Measurements from ENCODE around the gene P2RY13. TPM values are rescaled to one million over a fixed set of nuclear protein-coding genes. Genes with fewer than 3 reads are reported as not detected.
A peak's percentile ranks its signal among the peaks of the same experiment; 100 is the strongest.

P2RY13 gene
- total and polyA plus RNA-seq, 2 donors (not counting 1 experiment from before 2014, with no cell fraction given): 0.92 to 1.0 TPM

DNA sequence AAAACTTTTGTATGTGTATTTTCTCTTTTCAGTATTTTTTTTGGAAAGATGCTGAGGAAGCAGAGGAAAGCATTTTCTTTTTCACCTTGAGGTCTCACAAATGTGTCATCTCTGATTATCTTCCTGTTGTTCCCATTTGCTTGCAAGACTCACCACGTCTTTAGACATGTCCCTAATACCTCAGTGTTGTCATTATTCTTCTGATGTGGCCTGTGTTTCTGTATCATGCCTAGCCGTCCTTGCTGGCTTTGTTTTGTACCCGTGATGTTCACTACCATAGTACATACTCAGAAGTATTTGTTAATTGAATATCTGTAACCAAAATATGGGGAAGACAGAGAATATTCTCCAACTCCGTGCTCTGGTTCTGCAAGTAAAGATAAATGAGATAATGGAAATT is 46.0 kb downstream of the P2RY13 start:
- no CpG with 5 or more reads among the region's 4 CpGs for WGBS (ENCODE audit: insufficient coverage)
- ChIA-PET CTCF (interaction anchor here (1.1 to 9.6 kb wide), 9 partner anchors 26 to 130 kb away, joined by 5 to 460 read pairs (median 21); no protein-coding TSS in a partner anchor), POLR2A (no interaction called here)
- H3K27me3 Mint-ChIP-seq: no peaks in the 10 kb centered on the region
- Histone ChIP-seq H3K4me3 (ENCODE audit: control extremely low read depth in 1 of 5, extremely low read depth in 1 of 5, insufficient read depth in 1 of 5, low read depth in 2 of 5, low read length in 4 of 5) (no peak overlapping the region), H3K9ac (ENCODE audit: low read length) (no peak overlapping the region), H4K20me1 (ENCODE audit: control insufficient read depth, insufficient read depth, low read length, poor library complexity, severe bottlenecking) (no peaks in the 10 kb centered on the region), H3K36me3 (replicated peaks in 1 of 2; ENCODE audit: control extremely low read depth in 1 of 2, control insufficient read depth in 1 of 2, extremely low read depth in 1 of 2, insufficient read depth in 2 of 2, low read length in 1 of 2) (no peaks in the 10 kb centered on the region), H2AFZ (ENCODE audit: insufficient read depth, low read depth, low read length, poor library complexity, severe bottlenecking) (no peak overlapping the region), H3K4me2 (replicated peaks; ENCODE audit: low read depth, low read length, poor library complexity, severe bottlenecking) (no peak overlapping the region), H3K4me1 (ENCODE audit: control insufficient read depth in 2 of 2, insufficient read depth in 2 of 2, low read length in 2 of 2) (peaks cover 25 to 26% of the 10 kb centered on the region in 2 donors), H3K79me2 (ENCODE audit: control insufficient read depth, insufficient read depth, low read length) (peaks cover 23% of the 10 kb centered on the region), H3K27ac (ENCODE audit: low read length in 2 of 2) (no peak overlapping the region), H3K27me3 (replicated peaks in 1 of 4; ENCODE audit: control extremely low read depth in 1 of 4, control insufficient read depth in 3 of 4, insufficient read depth in 4 of 4, low read length in 3 of 4) (no peaks in the 10 kb centered on the region), H3K9me3 (ENCODE audit: control extremely low read depth in 1 of 3, control insufficient read depth in 2 of 3, insufficient read depth in 1 of 3, low read length in 2 of 3) (no peaks in the 10 kb centered on the region)
- DNase-seq (no peak), ATAC-seq (ENCODE audit: low read depth) (no peak)
- H3K4me1 Mint-ChIP-seq: peaks cover 24% of the 10 kb centered on the region
- H3K9me3 Mint-ChIP-seq (ENCODE audit: insufficient read depth): no peaks in the 10 kb centered on the region
- TF ChIP-seq EZH2 (IDR thresholded peaks at IDR 0.05; ENCODE audit: borderline replicate concordance, insufficient read depth, low read depth, low read length, poor library complexity, severe bottlenecking): no peak
- intact Hi-C loops (cut with micrococcal nuclease): loop anchor here (1.0 kb wide), 3 partner anchors 56 to 127 kb away; no protein-coding TSS in a partner anchor
- H3K27ac Mint-ChIP-seq: no peak overlapping the region
- no peak overlapping the region for H3K4me3 Mint-ChIP-seq

DNA sequence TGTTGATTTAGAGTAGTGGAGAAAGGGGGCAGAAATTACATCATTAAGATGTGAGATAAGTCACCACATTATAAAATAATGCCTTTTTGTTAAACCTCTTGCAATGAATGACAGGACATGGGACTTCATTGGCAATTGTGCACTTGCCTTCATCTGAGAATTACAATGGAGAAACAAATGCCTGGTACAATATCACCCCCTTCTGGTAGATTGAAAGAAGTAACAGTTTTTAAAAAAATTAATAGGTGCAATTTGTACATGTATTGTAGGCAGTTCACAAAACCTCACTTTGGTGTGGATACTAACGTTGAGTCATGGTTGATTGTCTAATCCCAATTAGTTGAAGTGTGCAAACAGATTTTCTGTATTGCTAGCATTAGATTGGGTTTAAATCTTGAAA is 46.4 kb downstream of the P2RY13 start:
- peaks cover 30 to 31% of the 10 kb centered on the region in 2 donors for H3K4me1 ChIP-seq (ENCODE audit: control insufficient read depth in 2 of 2, insufficient read depth in 2 of 2, low read length in 2 of 2)
- TF ChIP-seq, protein P1, sequence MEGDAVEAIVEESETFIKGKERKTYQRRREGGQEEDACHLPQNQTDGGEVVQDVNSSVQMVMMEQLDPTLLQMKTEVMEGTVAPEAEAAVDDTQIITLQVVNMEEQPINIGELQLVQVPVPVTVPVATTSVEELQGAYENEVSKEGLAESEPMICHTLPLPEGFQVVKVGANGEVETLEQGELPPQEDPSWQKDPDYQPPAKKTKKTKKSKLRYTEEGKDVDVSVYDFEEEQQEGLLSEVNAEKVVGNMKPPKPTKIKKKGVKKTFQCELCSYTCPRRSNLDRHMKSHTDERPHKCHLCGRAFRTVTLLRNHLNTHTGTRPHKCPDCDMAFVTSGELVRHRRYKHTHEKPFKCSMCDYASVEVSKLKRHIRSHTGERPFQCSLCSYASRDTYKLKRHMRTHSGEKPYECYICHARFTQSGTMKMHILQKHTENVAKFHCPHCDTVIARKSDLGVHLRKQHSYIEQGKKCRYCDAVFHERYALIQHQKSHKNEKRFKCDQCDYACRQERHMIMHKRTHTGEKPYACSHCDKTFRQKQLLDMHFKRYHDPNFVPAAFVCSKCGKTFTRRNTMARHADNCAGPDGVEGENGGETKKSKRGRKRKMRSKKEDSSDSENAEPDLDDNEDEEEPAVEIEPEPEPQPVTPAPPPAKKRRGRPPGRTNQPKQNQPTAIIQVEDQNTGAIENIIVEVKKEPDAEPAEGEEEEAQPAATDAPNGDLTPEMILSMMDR (IDR thresholded peaks at IDR 0.05): peak; percentile 84
- TF ChIP-seq EZH2 (IDR thresholded peaks at IDR 0.05; ENCODE audit: borderline replicate concordance, insufficient read depth, low read depth, low read length, poor library complexity, severe bottlenecking): no peak
- Mint-ChIP-seq H3K27ac (no peak overlapping the region), H3K4me1 (peaks cover 28% of the 10 kb centered on the region), H3K27me3 (no peaks in the 10 kb centered on the region), H3K9me3 (ENCODE audit: insufficient read depth) (no peaks in the 10 kb centered on the region), H3K4me3 (no peak overlapping the region)
- no peak overlapping the region for H3K4me2 ChIP-seq (replicated peaks; ENCODE audit: low read depth, low read length, poor library complexity, severe bottlenecking)
- 0% methylated on average over 1 of the region's 1 CpG for WGBS (ENCODE audit: insufficient coverage)
- CTCF ChIA-PET: interaction anchor here (0.7 to 9.6 kb wide), 15 partner anchors 9 to 558 kb away, joined by 3 to 460 read pairs (median 5); no protein-coding TSS in a partner anchor
- H2AFZ ChIP-seq (ENCODE audit: insufficient read depth, low read depth, low read length, poor library complexity, severe bottlenecking): no peak overlapping the region
- no peak overlapping the region for H3K27ac ChIP-seq (ENCODE audit: low read length in 2 of 2)
- intact Hi-C loops (cut with micrococcal nuclease): loop anchor here (1.0 kb wide), 3 partner anchors 56 to 127 kb away; no protein-coding TSS in a partner anchor
- no peaks in the 10 kb centered on the region for H3K9me3 ChIP-seq (ENCODE audit: control extremely low read depth in 1 of 3, control insufficient read depth in 2 of 3, insufficient read depth in 1 of 3, low read length in 2 of 3)
- H4K20me1 ChIP-seq (ENCODE audit: control insufficient read depth, insufficient read depth, low read length, poor library complexity, severe bottlenecking): no peaks in the 10 kb centered on the region
- POLR2A ChIA-PET: no interaction called here
- H3K9ac ChIP-seq (ENCODE audit: low read length): no peak overlapping the region
- H3K36me3 ChIP-seq (replicated peaks in 1 of 2; ENCODE audit: control extremely low read depth in 1 of 2, control insufficient read depth in 1 of 2, extremely low read depth in 1 of 2, insufficient read depth in 2 of 2, low read length in 1 of 2): no peaks in the 10 kb centered on the region
- ATAC-seq (ENCODE audit: low read depth) (peak; percentile 17), DNase-seq (peak; percentile 78)
- H3K27me3 ChIP-seq (replicated peaks in 1 of 4; ENCODE audit: control extremely low read depth in 1 of 4, control insufficient read depth in 3 of 4, insufficient read depth in 4 of 4, low read length in 3 of 4): no peaks in the 10 kb centered on the region
- no peak overlapping the region for H3K4me3 ChIP-seq (ENCODE audit: control extremely low read depth in 1 of 5, extremely low read depth in 1 of 5, insufficient read depth in 1 of 5, low read depth in 2 of 5, low read length in 4 of 5)
- peaks cover 23% of the 10 kb centered on the region for H3K79me2 ChIP-seq (ENCODE audit: control insufficient read depth, insufficient read depth, low read length)

Data from B cell (primary cell).